Activated B cell treated with CpG ODN at 0.5 μM for 24 hours (primary cell): ENCODE measurements around the gene CD70. TPM values are rescaled to one million over a fixed set of nuclear protein-coding genes. Genes with fewer than 3 reads are reported as not detected.
"Not testable (repeated sequence)": the region's sequence is repeated elsewhere in the genome, so short reads cannot be mapped to it uniquely, and the experiment has no call there.

Experiments
- ATAC-seq: fragments of 200-7000 bp; cut with Tn5 transposase; one replicate; pipeline ENCODE4 v1.10.0; 2021; ENCODE audit warnings: low read depth, mild to moderate bottlenecking, moderate library complexity
- CTCF ChIA-PET: fragments of 350-600 bp; sonication (Branson Sonifier 250); formaldehyde crosslinking; loops from one replicate; lab custom pipeline; 2021; ENCODE audit warnings: antibody characterized with exemption; lab: Charles Lee
- POLR2A ChIA-PET: fragments of 350-600 bp; sonication (Branson Sonifier 250); formaldehyde crosslinking; loops from one replicate; lab custom pipeline; 2021; ENCODE audit warnings: antibody characterized with exemption; lab: Charles Lee
- DNase-seq: peaks from one replicate; pipeline ENCODE4 v3.0.0; 2022
- H3K27ac Mint-ChIP-seq: one replicate; pipeline ENCODE4 v1.8.0; 2020; ENCODE audit warnings: mixed read lengths
- H3K27me3 Mint-ChIP-seq: one replicate; pipeline ENCODE4 v1.8.0; 2021; ENCODE audit warnings: mixed read lengths
- H3K36me3 Mint-ChIP-seq: one replicate; pipeline ENCODE4 v1.8.0; 2021; ENCODE audit warnings: low read depth, mixed read lengths
- H3K4me1 Mint-ChIP-seq: one replicate; pipeline ENCODE4 v1.8.0; 2021; ENCODE audit warnings: mixed read lengths
- H3K4me3 Mint-ChIP-seq: one replicate; pipeline ENCODE4 v1.8.0; 2020; ENCODE audit warnings: mild to moderate bottlenecking, mixed read lengths
- H3K9me3 Mint-ChIP-seq: one replicate; pipeline ENCODE4 v1.8.0; 2020; ENCODE audit warnings: mixed read lengths
- CTCF ChIP-seq: fragments of 200-600 bp; IDR thresholded peaks from one replicate; pipeline ENCODE4 v1.8.0; 2022; ENCODE audit warnings: antibody characterized with exemption, mild to moderate bottlenecking
- intact Hi-C: fragments of 100-400 bp; cut with micrococcal nuclease; formaldehyde crosslinking; loops from one replicate; pipeline ENCODE4 v1.15.1; 2024
- total RNA-seq: library from RNA; stranded (reverse); gene quantifications from 2 replicates; pipeline ENCODE4 v1.2.3, GENCODE V29; 2022

The CD70 gene
- total RNA-seq, 1 donor from 2014 or later: 29.3 TPM

- peaks cover 48% of the 10 kb centered on the region for H3K4me1 Mint-ChIP-seq
- H3K27ac Mint-ChIP-seq: no peak overlapping the region
- ATAC-seq: no peak
- no peak for TF ChIP-seq CTCF
- POLR2A ChIA-PET: interaction anchor here (0.6 to 2.5 kb wide), 5 partner anchors 9 to 69 kb away, joined by 3 to 38 read pairs (median 8); no protein-coding TSS in a partner anchor
- peaks cover 23% of the 10 kb centered on the region for H3K36me3 Mint-ChIP-seq
- H3K27me3 Mint-ChIP-seq: peaks cover 5% of the 10 kb centered on the region
- no peak for DNase-seq
- no peaks in the 10 kb centered on the region for H3K9me3 Mint-ChIP-seq
- intact Hi-C loops: loop anchor here (5.0 kb wide), 1 partner anchor 224 kb away; the partner anchor contains the start of gene CLPP
- CTCF ChIA-PET: interaction anchor here (0.7 kb wide), 1 partner anchor 76 kb away, joined by 3 read pairs; no protein-coding TSS in a partner anchor
- peak overlapping the region; percentile 50 for H3K4me3 Mint-ChIP-seq
These were observed 4.9 kb downstream of the CD70 start for GRCh38 chr19:6586056-6586455.

- CTCF ChIA-PET, H3K27me3 Mint-ChIP-seq, DNase-seq, H3K27ac Mint-ChIP-seq, ATAC-seq, H3K9me3 Mint-ChIP-seq, intact Hi-C loops, H3K4me3 Mint-ChIP-seq: not testable (repeated sequence)
- Mint-ChIP-seq H3K36me3 (peaks cover 16% of the 10 kb centered on the region), H3K4me1 (peaks cover 23% of the 10 kb centered on the region)
- POLR2A ChIA-PET: interaction anchor here (0.7 kb wide), 1 partner anchor 42 kb away, joined by 5 read pairs; no protein-coding TSS in a partner anchor
These were observed 8.2 kb downstream of the CD70 start for GRCh38 chr19:6582515-6583484.

- Mint-ChIP-seq H3K4me1 (peaks cover 6% of the 10 kb centered on the region), H3K27ac (no peak overlapping the region), H3K36me3 (peaks cover 8% of the 10 kb centered on the region), H3K4me3 (no peak overlapping the region), H3K9me3 (no peaks in the 10 kb centered on the region), H3K27me3 (no peaks in the 10 kb centered on the region)
- DNase-seq: no peak
- ChIA-PET POLR2A (interaction anchor here (1.7 kb wide), 1 partner anchor 10 kb away, joined by 6 read pairs; no protein-coding TSS in a partner anchor), CTCF (no interaction called here)
- intact Hi-C loops: no loop called here
- no peak for TF ChIP-seq CTCF
- no peak for ATAC-seq
These were observed 10.6 kb downstream of the CD70 start for GRCh38 chr19:6580313-6580712.

GRCh38 chr19:6579450-6580178 is 11.3 kb downstream of the CD70 start:
- H3K27ac Mint-ChIP-seq: no peak overlapping the region
- no peak for ATAC-seq
- DNase-seq: no peak
- H3K4me1 Mint-ChIP-seq: peaks cover 6% of the 10 kb centered on the region
- H3K4me3 Mint-ChIP-seq: no peak overlapping the region
- no peaks in the 10 kb centered on the region for H3K9me3 Mint-ChIP-seq
- ChIA-PET POLR2A (interaction anchor here (0.6 to 1.7 kb wide), 4 partner anchors 11 to 121 kb away, joined by 3 to 7 read pairs (median 5); no protein-coding TSS in a partner anchor), CTCF (interaction anchor here (1.1 kb wide), 1 partner anchor 284 kb away, joined by 3 read pairs; no protein-coding TSS in a partner anchor)
- H3K27me3 Mint-ChIP-seq: no peaks in the 10 kb centered on the region
- H3K36me3 Mint-ChIP-seq: peaks cover 4% of the 10 kb centered on the region
- no peak for TF ChIP-seq CTCF
- intact Hi-C loops: loop anchor here (5.0 to 10.0 kb wide), 2 partner anchors 155 to 188 kb away; partner anchors contain the start of genes KHSRP and SH2D3A

GRCh38 chr19:6577476-6578125 is 13.3 kb downstream of the CD70 start:
- ATAC-seq (peak; percentile 90), DNase-seq (peak; percentile 54)
- TF ChIP-seq CTCF: no peak
- Mint-ChIP-seq H3K9me3 (no peaks in the 10 kb centered on the region), H3K27me3 (no peaks in the 10 kb centered on the region), H3K27ac (no peak overlapping the region), H3K36me3 (no peaks in the 10 kb centered on the region), H3K4me3 (peak overlapping the region; percentile 68), H3K4me1 (peaks cover 6% of the 10 kb centered on the region)
- intact Hi-C loops: loop anchor here (1.0 to 10.0 kb wide), 7 partner anchors 11 to 190 kb away; partner anchors contain the start of genes KHSRP and SH2D3A
- POLR2A ChIA-PET: interaction anchor here (0.6 to 2.0 kb wide), 25 partner anchors 10 to 1119 kb away, joined by 3 to 38 read pairs (median 7); partner anchors contain the start of genes CD70, GPR108, TNFSF9 and VAV1
- CTCF ChIA-PET: interaction anchor here (0.9 to 1.1 kb wide), 4 partner anchors 15 to 286 kb away, joined by 3 to 5 read pairs (median 4); no protein-coding TSS in a partner anchor
